ENCODE results near the gene CAP2.

Gene CAP2

GRCh38 chr6:17442196-17442595, 48.8 kb downstream of the CAP2 start:
- no peak for DNase-seq

- no peak for DNase-seq
Measured at GRCh38 chr6:17446713-17447112, 53.3 kb downstream of the CAP2 start.

- no peak for DNase-seq
Measured at GRCh38 chr6:17448165-17448564, 54.8 kb downstream of the CAP2 start.

- DNase-seq, result no peak
Measured at GRCh38 chr6:17450397-17450796, 57.0 kb downstream of the CAP2 start.

GRCh38 chr6:17450832-17451231, 57.4 kb downstream of the CAP2 start:
- no peak for DNase-seq

- no peak for DNase-seq
Measured at GRCh38 chr6:17452096-17452495, 58.7 kb downstream of the CAP2 start.

- DNase-seq, result no peak
Measured at GRCh38 chr6:17454316-17455005, 61.1 kb downstream of the CAP2 start.

GRCh38 chr6:17455919-17456318, 62.5 kb downstream of the CAP2 start:
- no peak for DNase-seq

GRCh38 chr6:17456711-17457110, 63.3 kb downstream of the CAP2 start:
- no peak for DNase-seq

- DNase-seq, result no peak
Measured at GRCh38 chr6:17457405-17457804, 64.0 kb downstream of the CAP2 start.

- DNase-seq, result no peak
Measured at GRCh38 chr6:17457956-17458355, 64.6 kb downstream of the CAP2 start.

- no peak for DNase-seq
Measured at GRCh38 chr6:17458966-17459365, 65.6 kb downstream of the CAP2 start.

- no peak for DNase-seq
Measured at GRCh38 chr6:17460862-17461261, 67.5 kb downstream of the CAP2 start.

GRCh38 chr6:17466147-17466546, 72.8 kb downstream of the CAP2 start:
- no peak for DNase-seq

GRCh38 chr6:17466707-17467106, 73.3 kb downstream of the CAP2 start:
- no peak for DNase-seq

GRCh38 chr6:17469006-17469832, 75.8 kb downstream of the CAP2 start:
- no peak for DNase-seq

GRCh38 chr6:17470202-17470937, 77.0 kb downstream of the CAP2 start:
- no peak for DNase-seq

- DNase-seq, result no peak
Measured at GRCh38 chr6:17470938-17471327, 77.5 kb downstream of the CAP2 start.

- no peak for DNase-seq
Measured at GRCh38 chr6:17472653-17473183, 79.3 kb downstream of the CAP2 start.

- no peak for DNase-seq
Measured at GRCh38 chr6:17473554-17473953, 80.2 kb downstream of the CAP2 start.

- no peak for DNase-seq
Measured at GRCh38 chr6:17474289-17474688, 80.9 kb downstream of the CAP2 start.

GRCh38 chr6:17475606-17476244, 82.3 kb downstream of the CAP2 start:
- no peak for DNase-seq

GRCh38 chr6:17476511-17476910, 83.1 kb downstream of the CAP2 start:
- no peak for DNase-seq
